ENCODE results near the gene FOXA3.

DNA sequence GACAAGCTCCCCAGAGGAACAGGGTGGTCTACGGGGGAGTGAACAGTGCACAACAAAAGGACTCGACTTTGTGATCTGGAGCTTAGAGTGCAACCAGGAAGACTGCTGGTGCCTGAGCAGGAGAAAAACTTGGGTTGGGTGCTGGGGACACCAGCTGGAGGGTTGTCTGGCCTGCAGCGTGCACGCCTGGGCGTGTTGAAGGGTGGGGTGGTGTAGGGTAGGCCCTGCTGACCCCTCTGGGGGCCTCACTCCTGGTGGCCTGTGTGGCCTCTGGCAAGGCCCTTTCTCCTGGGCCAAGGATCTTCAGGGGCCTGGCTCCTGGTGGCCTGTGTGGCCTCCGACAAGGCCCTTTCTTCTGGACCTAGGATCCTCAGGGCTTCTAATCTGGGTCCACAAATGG, 44.4 kb upstream of the FOXA3 start:
- TF ChIP-seq POLR2A (IDR thresholded peaks at IDR 0.05): no peak
- TF ChIP-seq, protein P1, sequence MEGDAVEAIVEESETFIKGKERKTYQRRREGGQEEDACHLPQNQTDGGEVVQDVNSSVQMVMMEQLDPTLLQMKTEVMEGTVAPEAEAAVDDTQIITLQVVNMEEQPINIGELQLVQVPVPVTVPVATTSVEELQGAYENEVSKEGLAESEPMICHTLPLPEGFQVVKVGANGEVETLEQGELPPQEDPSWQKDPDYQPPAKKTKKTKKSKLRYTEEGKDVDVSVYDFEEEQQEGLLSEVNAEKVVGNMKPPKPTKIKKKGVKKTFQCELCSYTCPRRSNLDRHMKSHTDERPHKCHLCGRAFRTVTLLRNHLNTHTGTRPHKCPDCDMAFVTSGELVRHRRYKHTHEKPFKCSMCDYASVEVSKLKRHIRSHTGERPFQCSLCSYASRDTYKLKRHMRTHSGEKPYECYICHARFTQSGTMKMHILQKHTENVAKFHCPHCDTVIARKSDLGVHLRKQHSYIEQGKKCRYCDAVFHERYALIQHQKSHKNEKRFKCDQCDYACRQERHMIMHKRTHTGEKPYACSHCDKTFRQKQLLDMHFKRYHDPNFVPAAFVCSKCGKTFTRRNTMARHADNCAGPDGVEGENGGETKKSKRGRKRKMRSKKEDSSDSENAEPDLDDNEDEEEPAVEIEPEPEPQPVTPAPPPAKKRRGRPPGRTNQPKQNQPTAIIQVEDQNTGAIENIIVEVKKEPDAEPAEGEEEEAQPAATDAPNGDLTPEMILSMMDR (IDR thresholded peaks at IDR 0.05): no peak
- no peak for TF ChIP-seq EP300 (IDR thresholded peaks at IDR 0.05)
- no peak for TF ChIP-seq POLR2AphosphoS5 (IDR thresholded peaks at IDR 0.05)

Data from gastroesophageal sphincter (tissue), 3 donors.